Measurements from ENCODE around the gene RPUSD1. TPM values are rescaled to one million over a fixed set of nuclear protein-coding genes. Genes with fewer than 3 reads are reported as not detected.

Gene RPUSD1
- total and polyA plus RNA-seq, 2 of the 13 experiments (the other 11 are each of a cell fraction or from before 2014, with no cell fraction given) = 13.1 to 26.2 TPM

DNA sequence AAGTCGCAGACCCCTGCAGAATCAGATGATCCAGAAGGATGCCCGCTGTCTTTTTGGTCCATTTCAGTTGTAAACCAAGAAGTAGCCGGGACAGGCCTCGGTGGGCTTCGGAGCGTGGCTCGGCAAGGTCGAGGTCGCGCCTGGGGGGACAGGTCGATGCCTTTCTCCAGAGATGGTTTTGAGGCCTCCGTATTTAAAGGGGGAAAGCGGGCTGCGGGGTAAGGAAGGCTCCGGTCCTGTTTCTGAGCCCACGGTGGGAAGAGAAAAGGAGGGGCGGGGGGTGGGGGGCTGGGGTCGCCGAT is 19.9 kb upstream of the RPUSD1 start:
- no peak for ATAC-seq
- intact Hi-C loops (cut with micrococcal nuclease; ENCODE audit: unreplicated experiment) = no loop called here
- H3K27ac ChIP-seq (ENCODE audit: extremely low read length, insufficient read depth, low read length) = no peak overlapping the region

More for the DNA sequence above, 19.9 kb upstream of the RPUSD1 start:
- Histone ChIP-seq H3K27me3 (ENCODE audit: control insufficient read depth in 1 of 2, insufficient read depth in 2 of 2, low read length in 2 of 2) (peaks cover 28 to 74% of the 10 kb centered on the region in 2 experiments), H3K36me3 (replicated peaks in 1 of 2; ENCODE audit: control insufficient read depth in 1 of 2, insufficient read depth in 2 of 2, low read length in 2 of 2) (no peaks in the 10 kb centered on the region), H3K4me2 (ENCODE audit: low read depth, low read length) (no peak overlapping the region), H3K4me3 (replicated peaks in 1 of 3; ENCODE audit: insufficient read depth in 1 of 3, low read depth in 2 of 3, low read length in 3 of 3) (no peak overlapping the region), H3K9ac (ENCODE audit: insufficient read depth, low read depth, low read length) (no peak overlapping the region), H4K20me1 (ENCODE audit: insufficient read depth, low read length) (no peaks in the 10 kb centered on the region), H3K79me2 (ENCODE audit: insufficient read depth, low read length) (no peaks in the 10 kb centered on the region), H2AFZ (ENCODE audit: low read length) (no peak overlapping the region), H3K4me1 (ENCODE audit: insufficient read depth, low read length) (no peaks in the 10 kb centered on the region), H3K9me3 (ENCODE audit: low read length) (no peaks in the 10 kb centered on the region)
- ChIA-PET POLR2A (no interaction called here), CTCF (ENCODE audit: low intra/inter-chr PET ratio, low total read pairs) (no interaction called here)
- FAIRE-seq (no peak), DNase-seq (ENCODE audit: low spot score) (no peak)
- BruUV-seq (replicated peaks) = no TSS peak
- WGBS (ENCODE audit: low lambda C conversion rate) = 60% methylated on average over 19 of the region's 19 CpGs
- TF ChIP-seq YEATS4 (CRISPR knock-in tag; IDR thresholded peaks at IDR 0.05; ENCODE audit: borderline replicate concordance) (no peak), NFRKB (IDR thresholded peaks at IDR 0.05) (no peak), ZEB1 (IDR thresholded peaks at IDR 0.05; ENCODE audit: insufficient replicate concordance, low read depth) (no peak), ATM (IDR thresholded peaks at IDR 0.05; ENCODE audit: borderline replicate concordance) (no peak), ZNF7 (CRISPR knock-in tag; IDR thresholded peaks at IDR 0.05) (no peak), YEATS2 (CRISPR knock-in tag; IDR thresholded peaks at IDR 0.05; ENCODE audit: borderline replicate concordance) (no peak), ZIK1 (CRISPR knock-in tag; IDR thresholded peaks at IDR 0.05; ENCODE audit: borderline replicate concordance, low read depth) (no peak), TOPORS (CRISPR knock-in tag; IDR thresholded peaks at IDR 0.05) (no peak), SMARCC2 (IDR thresholded peaks at IDR 0.05) (no peak), KLF12 (CRISPR knock-in tag; IDR thresholded peaks at IDR 0.05; ENCODE audit: borderline replicate concordance) (no peak), ZKSCAN8 (CRISPR knock-in tag; IDR thresholded peaks at IDR 0.05; ENCODE audit: borderline replicate concordance) (no peak), ZSCAN12 (CRISPR knock-in tag; IDR thresholded peaks at IDR 0.05) (no peak)
- TF ChIP-seq, protein P1, sequence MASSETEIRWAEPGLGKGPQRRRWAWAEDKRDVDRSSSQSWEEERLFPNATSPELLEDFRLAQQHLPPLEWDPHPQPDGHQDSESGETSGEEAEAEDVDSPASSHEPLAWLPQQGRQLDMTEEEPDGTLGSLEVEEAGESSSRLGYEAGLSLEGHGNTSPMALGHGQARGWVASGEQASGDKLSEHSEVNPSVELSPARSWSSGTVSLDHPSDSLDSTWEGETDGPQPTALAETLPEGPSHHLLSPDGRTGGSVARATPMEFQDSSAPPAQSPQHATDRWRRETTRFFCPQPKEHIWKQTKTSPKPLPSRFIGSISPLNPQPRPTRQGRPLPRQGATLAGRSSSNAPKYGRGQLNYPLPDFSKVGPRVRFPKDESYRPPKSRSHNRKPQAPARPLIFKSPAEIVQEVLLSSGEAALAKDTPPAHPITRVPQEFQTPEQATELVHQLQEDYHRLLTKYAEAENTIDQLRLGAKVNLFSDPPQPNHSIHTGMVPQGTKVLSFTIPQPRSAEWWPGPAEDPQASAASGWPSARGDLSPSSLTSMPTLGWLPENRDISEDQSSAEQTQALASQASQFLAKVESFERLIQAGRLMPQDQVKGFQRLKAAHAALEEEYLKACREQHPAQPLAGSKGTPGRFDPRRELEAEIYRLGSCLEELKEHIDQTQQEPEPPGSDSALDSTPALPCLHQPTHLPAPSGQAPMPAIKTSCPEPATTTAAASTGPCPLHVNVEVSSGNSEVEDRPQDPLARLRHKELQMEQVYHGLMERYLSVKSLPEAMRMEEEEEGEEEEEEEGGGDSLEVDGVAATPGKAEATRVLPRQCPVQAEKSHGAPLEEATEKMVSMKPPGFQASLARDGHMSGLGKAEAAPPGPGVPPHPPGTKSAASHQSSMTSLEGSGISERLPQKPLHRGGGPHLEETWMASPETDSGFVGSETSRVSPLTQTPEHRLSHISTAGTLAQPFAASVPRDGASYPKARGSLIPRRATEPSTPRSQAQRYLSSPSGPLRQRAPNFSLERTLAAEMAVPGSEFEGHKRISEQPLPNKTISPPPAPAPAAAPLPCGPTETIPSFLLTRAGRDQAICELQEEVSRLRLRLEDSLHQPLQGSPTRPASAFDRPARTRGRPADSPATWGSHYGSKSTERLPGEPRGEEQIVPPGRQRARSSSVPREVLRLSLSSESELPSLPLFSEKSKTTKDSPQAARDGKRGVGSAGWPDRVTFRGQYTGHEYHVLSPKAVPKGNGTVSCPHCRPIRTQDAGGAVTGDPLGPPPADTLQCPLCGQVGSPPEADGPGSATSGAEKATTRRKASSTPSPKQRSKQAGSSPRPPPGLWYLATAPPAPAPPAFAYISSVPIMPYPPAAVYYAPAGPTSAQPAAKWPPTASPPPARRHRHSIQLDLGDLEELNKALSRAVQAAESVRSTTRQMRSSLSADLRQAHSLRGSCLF (CRISPR knock-in tag; IDR thresholded peaks at IDR 0.05; ENCODE audit: borderline replicate concordance) = no peak
- TF ChIP-seq, protein P2, sequence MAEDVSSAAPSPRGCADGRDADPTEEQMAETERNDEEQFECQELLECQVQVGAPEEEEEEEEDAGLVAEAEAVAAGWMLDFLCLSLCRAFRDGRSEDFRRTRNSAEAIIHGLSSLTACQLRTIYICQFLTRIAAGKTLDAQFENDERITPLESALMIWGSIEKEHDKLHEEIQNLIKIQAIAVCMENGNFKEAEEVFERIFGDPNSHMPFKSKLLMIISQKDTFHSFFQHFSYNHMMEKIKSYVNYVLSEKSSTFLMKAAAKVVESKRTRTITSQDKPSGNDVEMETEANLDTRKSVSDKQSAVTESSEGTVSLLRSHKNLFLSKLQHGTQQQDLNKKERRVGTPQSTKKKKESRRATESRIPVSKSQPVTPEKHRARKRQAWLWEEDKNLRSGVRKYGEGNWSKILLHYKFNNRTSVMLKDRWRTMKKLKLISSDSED (CRISPR knock-in tag; IDR thresholded peaks at IDR 0.05) = no peak
- TF ChIP-seq, protein P3, sequence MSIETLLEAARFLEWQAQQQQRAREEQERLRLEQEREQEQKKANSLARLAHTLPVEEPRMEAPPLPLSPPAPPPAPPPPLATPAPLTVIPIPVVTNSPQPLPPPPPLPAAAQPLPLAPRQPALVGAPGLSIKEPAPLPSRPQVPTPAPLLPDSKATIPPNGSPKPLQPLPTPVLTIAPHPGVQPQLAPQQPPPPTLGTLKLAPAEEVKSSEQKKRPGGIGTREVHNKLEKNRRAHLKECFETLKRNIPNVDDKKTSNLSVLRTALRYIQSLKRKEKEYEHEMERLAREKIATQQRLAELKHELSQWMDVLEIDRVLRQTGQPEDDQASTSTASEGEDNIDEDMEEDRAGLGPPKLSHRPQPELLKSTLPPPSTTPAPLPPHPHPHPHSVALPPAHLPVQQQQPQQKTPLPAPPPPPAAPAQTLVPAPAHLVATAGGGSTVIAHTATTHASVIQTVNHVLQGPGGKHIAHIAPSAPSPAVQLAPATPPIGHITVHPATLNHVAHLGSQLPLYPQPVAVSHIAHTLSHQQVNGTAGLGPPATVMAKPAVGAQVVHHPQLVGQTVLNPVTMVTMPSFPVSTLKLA (IDR thresholded peaks at IDR 0.05) = no peak
- TF ChIP-seq, protein P4, sequence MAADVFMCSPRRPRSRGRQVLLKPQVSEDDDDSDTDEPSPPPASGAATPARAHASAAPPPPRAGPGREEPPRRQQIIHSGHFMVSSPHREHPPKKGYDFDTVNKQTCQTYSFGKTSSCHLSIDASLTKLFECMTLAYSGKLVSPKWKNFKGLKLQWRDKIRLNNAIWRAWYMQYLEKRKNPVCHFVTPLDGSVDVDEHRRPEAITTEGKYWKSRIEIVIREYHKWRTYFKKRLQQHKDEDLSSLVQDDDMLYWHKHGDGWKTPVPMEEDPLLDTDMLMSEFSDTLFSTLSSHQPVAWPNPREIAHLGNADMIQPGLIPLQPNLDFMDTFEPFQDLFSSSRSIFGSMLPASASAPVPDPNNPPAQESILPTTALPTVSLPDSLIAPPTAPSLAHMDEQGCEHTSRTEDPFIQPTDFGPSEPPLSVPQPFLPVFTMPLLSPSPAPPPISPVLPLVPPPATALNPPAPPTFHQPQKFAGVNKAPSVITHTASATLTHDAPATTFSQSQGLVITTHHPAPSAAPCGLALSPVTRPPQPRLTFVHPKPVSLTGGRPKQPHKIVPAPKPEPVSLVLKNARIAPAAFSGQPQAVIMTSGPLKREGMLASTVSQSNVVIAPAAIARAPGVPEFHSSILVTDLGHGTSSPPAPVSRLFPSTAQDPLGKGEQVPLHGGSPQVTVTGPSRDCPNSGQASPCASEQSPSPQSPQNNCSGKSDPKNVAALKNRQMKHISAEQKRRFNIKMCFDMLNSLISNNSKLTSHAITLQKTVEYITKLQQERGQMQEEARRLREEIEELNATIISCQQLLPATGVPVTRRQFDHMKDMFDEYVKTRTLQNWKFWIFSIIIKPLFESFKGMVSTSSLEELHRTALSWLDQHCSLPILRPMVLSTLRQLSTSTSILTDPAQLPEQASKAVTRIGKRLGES (CRISPR knock-in tag; IDR thresholded peaks at IDR 0.05; ENCODE audit: borderline replicate concordance) = no peak
- in situ Hi-C loops (cut with HindIII; ENCODE audit: extremely low pct_ligation_motif_present, low pct_unique_long_range_greater_than_20kb) = loop anchor here (25.0 kb wide), 1 partner anchor 404 kb away; no protein-coding TSS in a partner anchor
